Aorta (tissue), 5 donors: ENCODE results near the gene IGSF9B. TPM values are rescaled to one million over a fixed set of nuclear protein-coding genes. Genes with fewer than 3 reads are reported as not detected.
A peak's percentile ranks its signal among the peaks of the same experiment; 100 is the strongest.

ENCODE experiments used
- ATAC-seq: fragments of 200-7000 bp; cut with Tn5 transposase; one replicate; pipeline ENCODE4 v1.9.1; 2022; ENCODE audit warnings: moderate library complexity; ENCODE audit not compliant: low FRiP score
- DNase-seq, 2 donors: peaks; one replicate each; pipeline ENCODE4 v3.0.0-alpha.2; 2020
- H3K27ac ChIP-seq, 2 donors: one replicate each; pipeline ENCODE4 v1.5.1; 2013; ENCODE audit warnings: low read length in 2 of 2, mild to moderate bottlenecking in 2 of 2, moderate library complexity in 2 of 2, control low read depth in 1 of 2, inconsistent platforms in 1 of 2, low read depth in 1 of 2
- H3K27me3 ChIP-seq, 2 donors: one replicate each; pipeline ENCODE4 v1.6.1; 2013; ENCODE audit warnings: control low read depth in 1 of 2, low read length in 1 of 2, mild to moderate bottlenecking in 1 of 2, moderate library complexity in 1 of 2; ENCODE audit not compliant: insufficient read depth in 2 of 2, control insufficient read depth in 1 of 2
- H3K36me3 ChIP-seq, 2 donors: one replicate each; pipeline ENCODE4 v1.6.1; 2013; ENCODE audit warnings: control low read depth in 1 of 2, low read length in 1 of 2, mild to moderate bottlenecking in 1 of 2; ENCODE audit not compliant: insufficient read depth in 2 of 2, control insufficient read depth in 1 of 2
- H3K4me1 ChIP-seq, 2 donors: one replicate each; pipeline ENCODE4 v1.6.1; 2013; ENCODE audit warnings: low read length in 2 of 2, control low read depth in 1 of 2, mild to moderate bottlenecking in 1 of 2, moderate library complexity in 1 of 2; ENCODE audit not compliant: insufficient read depth in 2 of 2, control insufficient read depth in 1 of 2
- H3K4me3 ChIP-seq, 2 donors: one replicate each; pipeline ENCODE4 v1.5.1; 2013; ENCODE audit warnings: low read length in 2 of 2, control low read depth in 1 of 2, mild to moderate bottlenecking in 1 of 2
- H3K9me3 ChIP-seq: one replicate; pipeline ENCODE4 v1.6.1; 2013; ENCODE audit warnings: mild to moderate bottlenecking, low read length; ENCODE audit not compliant: control insufficient read depth
- WGBS, 2 donors: extraction: QIAGEN DNeasy Blood & Tissue Kit; methylation state at CpG; one replicate each; pipeline ENCODE4 v1.1.7; 2013; 5-methylcytosine and 5-hydroxymethylcytosine counted together
- intact Hi-C, 2 donors: fragments of 100-400 bp; cut with DNase I; formaldehyde crosslinking; loops; one replicate each; pipeline versions ENCODE4 v1.14.2 to v1.15.0; 2022
- polyA plus RNA-seq, 2 donors: library from polyadenylated mRNA; stranded (reverse); fragments of 200-250 nt; gene quantifications; one replicate each; pipeline ENCODE4 v1.2.3, GENCODE V29; 2013
- total RNA-seq, 2 donors: library from RNA; stranded (reverse); fragmentation: NEBNext Ultra II Directional; extraction: Animal tissue kit (Norgen Biotek cat#: 25700); gene quantifications; one replicate each; pipeline ENCODE4 v1.2.1, GENCODE V29; 2021
- donor health status: healthy with polysubstance abuse.
- donor health status: Bipolar disorder and iron deficiency.
- donor health status: DM: no; HTN: no; CAD: no.
- donor health status: DM: no; HTN: no; CAD: no.
- donor health status: DM: yes; HTN: yes; CAD: no.

IGSF9B gene
- total and polyA plus RNA-seq, 4 donors: 6.5 to 93.9 (median 44.7) TPM

DNA sequence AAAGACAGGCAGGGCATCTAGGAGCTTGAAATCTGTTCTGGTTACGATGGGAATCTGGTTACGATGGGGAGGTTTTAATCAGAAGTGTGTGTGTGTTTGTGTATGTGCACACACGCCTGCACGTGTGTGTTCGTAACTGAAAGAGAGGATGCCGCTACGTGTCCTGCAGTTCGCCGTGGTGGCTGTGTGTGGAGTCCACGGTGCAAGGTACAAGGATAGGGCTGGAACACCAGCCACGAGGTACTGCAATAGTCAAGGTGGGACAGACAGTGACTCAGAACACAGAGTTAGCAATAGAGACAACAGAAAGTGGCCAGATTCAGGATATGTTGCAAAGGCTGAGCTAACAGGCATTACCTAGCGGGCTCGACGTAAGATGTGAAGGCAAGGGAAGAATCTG lies 46.7 kb downstream of the IGSF9B start:
- intact Hi-C loops: no loop called here
- peaks cover 5 to 12% of the 10 kb centered on the region in 2 donors for H3K36me3 ChIP-seq
- 89 to 91% methylated on average over 14 of the region's 14 CpGs for WGBS, 2 donors

DNA sequence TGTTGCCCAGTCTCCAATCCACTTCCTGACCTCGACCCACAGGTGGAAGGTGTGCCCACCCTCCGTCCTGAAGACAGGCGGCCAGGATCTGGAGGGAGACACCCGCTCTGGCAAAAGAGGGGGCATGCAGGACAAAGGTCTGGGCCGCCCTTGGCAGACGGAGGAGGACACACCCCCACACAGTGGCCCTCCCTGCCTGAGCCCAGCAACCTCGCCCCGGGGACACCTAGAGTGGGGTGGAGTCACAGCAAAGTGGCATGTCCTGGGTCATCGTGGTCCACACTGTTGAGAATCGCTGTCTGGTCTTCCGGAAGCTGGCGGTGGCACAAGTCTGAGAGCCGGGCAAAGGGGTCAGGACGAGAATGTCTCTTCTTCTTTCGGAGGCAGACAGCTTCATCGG lies 47.9 kb downstream of the IGSF9B start:
- Histone ChIP-seq H3K4me1 (no peaks in the 10 kb centered on the region), H3K27me3 (no peaks in the 10 kb centered on the region), H3K36me3 (peaks cover 3 to 12% of the 10 kb centered on the region in 2 donors), H3K27ac (no peak overlapping the region), H3K4me3 (no peak overlapping the region), H3K9me3 (no peaks in the 10 kb centered on the region)
- intact Hi-C loops: no loop called here
- DNase-seq (peak; percentile 34 to 68), ATAC-seq (no peak)
- 89 to 96% methylated on average over 14 to 16 of the region's 16 CpGs for WGBS, 2 donors

More for the DNA sequence above, 46.7 kb downstream of the IGSF9B start:
- H3K27ac ChIP-seq: no peak overlapping the region
- peak; percentile 13 to 21 for DNase-seq
- H3K27me3 ChIP-seq: no peaks in the 10 kb centered on the region
- ATAC-seq: no peak
- no peaks in the 10 kb centered on the region for H3K9me3 ChIP-seq
- no peak overlapping the region for H3K4me3 ChIP-seq
- no peaks in the 10 kb centered on the region for H3K4me1 ChIP-seq

- Histone ChIP-seq H3K4me3 (no peak overlapping the region), H3K4me1 (no peaks in the 10 kb centered on the region), H3K27me3 (no peaks in the 10 kb centered on the region), H3K36me3 (peaks cover 3 to 9% of the 10 kb centered on the region in 2 donors), H3K27ac (no peak overlapping the region), H3K9me3 (no peaks in the 10 kb centered on the region)
- peak; percentile 11 to 66 for DNase-seq
- 88 to 89% methylated on average over 24 of the region's 24 CpGs for WGBS, 2 donors
- intact Hi-C loops: no loop called here
- no peak for ATAC-seq
These were observed 48.9 kb downstream of the IGSF9B start for GRCh38 chr11:133907841-133908241.

GRCh38 chr11:133907216-133907615 lies 49.6 kb downstream of the IGSF9B start:
- WGBS, 2 donors: 87 to 89% methylated on average over 9 of the region's 9 CpGs
- Histone ChIP-seq H3K27me3 (no peaks in the 10 kb centered on the region), H3K4me3 (no peak overlapping the region), H3K27ac (no peak overlapping the region), H3K9me3 (no peaks in the 10 kb centered on the region), H3K4me1 (no peaks in the 10 kb centered on the region), H3K36me3 (peaks cover 3 to 8% of the 10 kb centered on the region in 2 donors)
- ATAC-seq (no peak), DNase-seq (peak in 1 of 2 donors; percentile 41)
- intact Hi-C loops: no loop called here

DNA sequence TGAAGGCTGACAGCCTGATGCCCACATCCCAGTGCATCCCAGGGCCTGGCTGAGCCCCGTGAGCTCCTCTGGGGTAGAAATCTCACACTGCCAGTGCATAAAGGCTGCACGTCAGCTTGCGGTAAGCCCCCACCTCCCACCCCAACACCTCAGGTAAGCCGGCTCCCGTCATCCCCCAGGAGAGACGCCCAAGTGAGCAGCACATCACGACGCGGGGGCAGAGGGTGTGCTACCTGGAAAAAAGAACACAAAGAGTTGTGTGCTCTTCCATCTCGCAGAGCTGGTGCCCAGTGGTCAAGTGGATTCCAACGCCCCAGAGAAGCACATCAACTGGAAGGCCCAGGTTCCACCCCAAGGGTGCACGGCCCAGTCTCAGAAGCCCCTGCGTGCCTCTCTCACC lies 50.0 kb downstream of the IGSF9B start:
- H3K36me3 ChIP-seq: peaks cover 3 to 8% of the 10 kb centered on the region in 2 donors
- WGBS, 2 donors: 92 to 94% methylated on average over 13 of the region's 13 CpGs
- no peaks in the 10 kb centered on the region for H3K27me3 ChIP-seq
- peak; percentile 28 to 57 for DNase-seq
- no peak for ATAC-seq
- no peaks in the 10 kb centered on the region for H3K9me3 ChIP-seq
- H3K27ac ChIP-seq: no peak overlapping the region
- H3K4me3 ChIP-seq: no peak overlapping the region
- no peaks in the 10 kb centered on the region for H3K4me1 ChIP-seq
- intact Hi-C loops: no loop called here

- DNase-seq (peak; percentile 42 to 53), ATAC-seq (no peak)
- H3K27me3 ChIP-seq: no peaks in the 10 kb centered on the region
- H3K36me3 ChIP-seq: peaks cover 3 to 8% of the 10 kb centered on the region in 2 donors
- WGBS, 2 donors: 87 to 90% methylated on average over 15 of the region's 15 CpGs
- no peaks in the 10 kb centered on the region for H3K4me1 ChIP-seq
- no peaks in the 10 kb centered on the region for H3K9me3 ChIP-seq
- no peak overlapping the region for H3K27ac ChIP-seq
- intact Hi-C loops: no loop called here
- H3K4me3 ChIP-seq: no peak overlapping the region
These were observed 50.5 kb downstream of the IGSF9B start for GRCh38 chr11:133906241-133906640.

DNA sequence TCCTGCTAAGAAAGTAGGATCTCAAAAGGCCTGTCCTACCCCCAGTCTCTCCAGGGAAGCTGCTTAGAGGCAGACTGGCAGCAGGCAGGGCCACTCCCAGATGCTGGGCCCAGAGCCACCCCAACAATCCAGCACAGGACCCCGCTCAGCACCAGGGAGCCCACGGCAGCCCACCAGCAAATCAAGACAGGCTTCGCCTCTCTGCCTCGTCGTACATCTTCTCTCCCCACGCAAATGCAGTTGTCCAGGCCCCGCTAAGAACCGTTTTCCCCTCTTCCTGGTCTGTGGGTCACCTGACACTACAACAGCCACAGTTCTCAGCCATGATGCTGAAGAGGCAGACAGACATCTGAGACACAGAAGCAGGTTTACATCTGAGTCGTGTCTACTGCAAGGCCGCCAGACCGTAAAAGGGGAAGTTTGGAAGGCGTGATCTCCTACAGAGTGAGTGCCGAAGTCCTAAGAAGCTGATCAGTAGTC lies 51.1 kb downstream of the IGSF9B start:
- 91% methylated on average over 13 of the region's 13 CpGs for WGBS, 2 donors
- DNase-seq: peak; percentile 15 to 21
- Histone ChIP-seq H3K27ac (no peak overlapping the region), H3K36me3 (peaks cover 3 to 10% of the 10 kb centered on the region in 2 donors), H3K4me1 (no peaks in the 10 kb centered on the region), H3K4me3 (no peak overlapping the region), H3K9me3 (no peaks in the 10 kb centered on the region), H3K27me3 (no peaks in the 10 kb centered on the region)
- ATAC-seq: no peak
- intact Hi-C loops: no loop called here

DNA sequence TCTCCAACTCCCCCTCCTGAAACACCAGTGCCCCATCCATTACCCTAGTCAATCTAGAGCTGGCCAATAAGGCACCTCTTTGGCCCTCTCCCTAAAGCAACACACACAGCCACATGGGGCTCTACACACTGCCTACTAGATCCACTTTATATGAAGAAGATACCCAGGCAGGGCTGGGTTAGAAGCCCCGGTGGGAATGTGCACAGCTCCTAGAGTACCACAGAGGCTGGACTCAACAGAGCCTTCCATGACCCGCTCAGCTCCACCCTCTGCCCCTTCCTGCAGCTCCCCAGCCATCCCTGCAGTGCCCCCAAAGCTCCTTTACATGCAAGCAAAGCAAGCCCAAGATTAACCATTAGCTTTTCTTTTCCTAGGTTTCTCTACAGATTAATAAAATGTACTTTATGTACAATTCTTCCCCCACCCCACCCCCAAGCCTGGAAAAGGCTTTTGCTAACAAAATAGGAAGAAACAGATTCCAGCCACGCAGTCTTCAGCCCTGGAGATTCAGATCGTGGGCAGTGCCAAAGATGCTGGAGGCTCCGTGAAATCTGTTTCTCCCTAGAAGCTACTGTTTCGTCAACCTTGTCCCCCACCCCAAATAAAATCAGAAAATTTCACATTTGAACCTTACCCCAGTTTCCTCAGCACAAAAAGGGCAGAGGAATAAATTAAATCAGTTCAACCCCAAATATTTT lies 51.8 kb downstream of the IGSF9B start:
- 82 to 84% methylated on average over 6 of the region's 6 CpGs for WGBS, 2 donors

More for the DNA sequence above, 51.8 kb downstream of the IGSF9B start:
- Histone ChIP-seq H3K4me1 (no peaks in the 10 kb centered on the region), H3K36me3 (peaks cover 0 to 6% of the 10 kb centered on the region in 2 donors), H3K27me3 (no peaks in the 10 kb centered on the region), H3K27ac (no peak overlapping the region), H3K4me3 (no peak overlapping the region), H3K9me3 (no peaks in the 10 kb centered on the region)
- DNase-seq: peak; percentile 7 to 32
- intact Hi-C loops: no loop called here
- ATAC-seq: no peak
